Esophagus squamous epithelium (tissue), 5 donors: ENCODE data around the gene JUN. TPM values are rescaled to one million over a fixed set of nuclear protein-coding genes. Genes with fewer than 3 reads are reported as not detected.

Experiments used
- DNase-seq: peaks from one replicate; lab custom pipeline; 2025; lab: John Stamatoyannopoulos, UW
- H3K27ac ChIP-seq, 4 donors: fragments of 200-600 bp; sonication (generic); one replicate each; pipeline ENCODE4 v1.5.1; 2016 to 2019; ENCODE audit warnings: mild to moderate bottlenecking in 1 of 4
- H3K27me3 ChIP-seq, 4 donors: fragments of 200-600 bp; sonication (generic); 1 replicate in 3 of 4; 2 replicates in 1 of 4; pipeline versions ENCODE4 v1.5.1 to v1.6.0; 2017 to 2021; ENCODE audit warnings: antibody characterized with exemption in 1 of 4
- H3K36me3 ChIP-seq, 3 donors: fragments of 200-600 bp; sonication (generic); one replicate each; pipeline ENCODE4 v1.5.1; 2016 to 2019
- H3K4me1 ChIP-seq, 3 donors: fragments of 200-600 bp; sonication (generic); one replicate each; pipeline ENCODE4 v1.5.1; 2017 to 2019
- H3K4me3 ChIP-seq, 4 donors: fragments of 200-600 bp; sonication (generic); 1 replicate in 3 of 4; 2 replicates in 1 of 4; pipeline ENCODE4 v1.5.1; 2016 to 2019; ENCODE audit warnings: mild to moderate bottlenecking in 2 of 4, moderate library complexity in 1 of 4
- H3K9me3 ChIP-seq, 3 donors: fragments of 200-600 bp; sonication (generic); one replicate each; pipeline ENCODE4 v1.5.1; 2016 to 2019
- CTCF ChIP-seq, 6 experiments: fragments of 450-650 bp in 4 of 6; fragments of 200-600 bp in 2 of 6; sonication (generic) in 2 of 6; IDR thresholded peaks; one replicate each; pipeline ENCODE4 v1.5.1; 2016 to 2019; ENCODE audit warnings: antibody characterized with exemption in 6 of 6, mild to moderate bottlenecking in 4 of 6, moderate library complexity in 4 of 6
- POLR2A ChIP-seq, 4 donors: fragments of 450-650 bp; IDR thresholded peaks; one replicate each; pipeline ENCODE4 v1.6.1; 2017; ENCODE audit warnings: antibody characterized with exemption in 4 of 4, mild to moderate bottlenecking in 4 of 4, moderate library complexity in 3 of 4
- WGBS, 2 donors: methylation state at CpG; one replicate each; pipeline ENCODE4 v1.1.5; 2018; 5-methylcytosine and 5-hydroxymethylcytosine counted together
- intact Hi-C: fragments of 100-400 bp; cut with DNase I; formaldehyde crosslinking; loops from one replicate; pipeline ENCODE4 v1.15.0; 2022
- total RNA-seq, 4 donors: library from RNA; depleted of rRNA; stranded (reverse); fragments of >200 nt; gene quantifications; one replicate each; pipeline ENCODE4 v1.1.0, GENCODE V29; 2016
- donor health status: DM: yes; HTN: yes; CAD: no.

The JUN gene
- total RNA-seq, 4 donors from 2014 or later = 48.5 to 128 (median 66.1) TPM

DNA sequence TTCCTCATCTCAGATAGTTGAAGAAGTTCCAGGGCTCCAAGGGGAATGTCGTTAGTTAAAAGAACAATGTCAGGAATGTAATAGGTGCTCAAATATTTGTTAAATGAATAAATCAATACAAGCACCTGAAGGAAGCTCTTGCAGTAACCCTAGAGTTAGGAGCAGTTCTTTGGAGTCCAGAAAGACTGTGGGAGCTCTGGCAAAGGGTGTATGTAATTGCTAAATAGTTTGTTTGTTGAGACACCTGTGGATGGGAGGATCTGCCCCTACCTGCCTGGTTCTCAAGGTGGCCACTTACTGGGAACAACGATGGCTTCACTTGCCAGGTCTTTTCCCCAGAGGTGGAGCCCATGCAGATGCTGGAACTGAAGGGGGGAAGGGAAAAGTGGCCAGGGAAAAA is 27.5 kb upstream of the JUN start:
- Histone ChIP-seq H3K4me1 (peaks cover 28 to 75% (median 37%) of the 10 kb centered on the region in 3 donors), H3K4me3 (no peak overlapping the region), H3K36me3 (no peaks in the 10 kb centered on the region), H3K27ac (peak overlapping the region in 2 of 4 donors; percentile 91 to 93), H3K27me3 (no peaks in the 10 kb centered on the region), H3K9me3 (no peaks in the 10 kb centered on the region)
- intact Hi-C loops = loop anchor here (10.0 kb wide), 2 partner anchors 103 to 243 kb away; no protein-coding TSS in a partner anchor
- TF ChIP-seq CTCF (IDR thresholded peaks at IDR 0.05) = no peak
- TF ChIP-seq POLR2A (IDR thresholded peaks at IDR 0.05) = no peak
- 47 to 60% methylated on average over 1 to 2 of the region's 2 CpGs for WGBS, 2 donors
- DNase-seq = no peak

DNA sequence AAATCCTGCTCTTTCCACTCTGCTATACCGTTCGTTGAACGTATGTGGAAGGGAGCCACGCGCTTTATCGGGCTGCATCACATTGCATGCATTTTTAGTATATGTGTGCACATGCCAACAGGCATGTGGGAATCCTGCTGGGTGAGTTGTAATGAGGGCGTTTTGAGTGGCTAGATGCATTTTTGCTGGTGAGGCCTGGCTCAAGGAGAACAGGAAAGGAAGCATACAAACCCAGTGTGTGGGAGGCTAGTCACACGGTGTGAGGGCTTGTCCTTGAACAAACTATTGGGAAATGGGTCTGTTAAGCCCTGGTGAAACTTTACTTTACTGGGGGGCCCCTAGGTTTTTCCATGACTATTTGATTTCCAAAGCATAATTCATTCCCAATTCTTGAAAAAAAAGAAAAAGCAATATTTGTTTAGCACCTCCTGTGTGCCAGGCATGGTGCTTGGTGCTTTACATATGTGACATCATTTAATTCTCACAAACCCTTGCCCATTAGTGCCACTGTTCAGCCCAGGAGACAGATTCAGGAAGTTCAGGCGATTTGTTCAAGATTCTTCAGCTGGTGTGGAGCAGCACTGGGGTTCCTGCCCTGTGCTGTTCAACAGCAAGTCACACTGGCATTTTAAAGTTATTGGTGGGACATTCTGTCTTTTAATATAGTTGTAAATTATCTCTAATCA is 25.6 kb upstream of the JUN start:
- Histone ChIP-seq H3K36me3 (no peaks in the 10 kb centered on the region), H3K27me3 (no peaks in the 10 kb centered on the region), H3K4me3 (no peak overlapping the region), H3K9me3 (no peaks in the 10 kb centered on the region), H3K4me1 (peaks cover 20 to 74% (median 27%) of the 10 kb centered on the region in 3 donors), H3K27ac (peak overlapping the region; percentile 35 to 77 (median 53))
- no peak for DNase-seq
- 58% methylated on average over 9 of the region's 9 CpGs for WGBS, 2 donors
- intact Hi-C loops = loop anchor here (10.0 kb wide), 2 partner anchors 105 to 245 kb away; no protein-coding TSS in a partner anchor
- no peak for TF ChIP-seq POLR2A (IDR thresholded peaks at IDR 0.05)
- TF ChIP-seq CTCF (IDR thresholded peaks at IDR 0.05) = no peak

DNA sequence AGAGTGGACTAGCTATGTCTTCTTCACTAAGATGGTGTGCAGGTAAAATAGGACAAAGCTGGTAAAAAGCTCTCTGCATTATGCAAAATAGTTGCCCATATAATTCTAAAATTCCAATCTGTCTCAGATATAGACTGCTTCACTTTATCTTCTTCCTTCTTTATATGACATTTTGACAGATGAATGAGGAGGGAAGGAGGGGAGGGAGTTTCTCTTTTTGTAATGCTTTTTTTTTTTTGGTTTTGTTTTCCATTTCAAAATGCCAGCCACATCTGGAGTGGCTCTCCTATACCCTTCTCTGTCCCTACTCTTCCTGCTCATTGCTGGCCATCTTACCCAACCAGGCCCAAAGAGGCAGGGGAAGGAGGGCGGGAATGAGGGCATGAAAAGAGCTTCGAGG is 24.2 kb upstream of the JUN start:
- H3K4me3 ChIP-seq = no peak overlapping the region
- no peaks in the 10 kb centered on the region for H3K27me3 ChIP-seq
- no peak overlapping the region for H3K27ac ChIP-seq
- TF ChIP-seq CTCF (IDR thresholded peaks at IDR 0.05) = no peak
- no peak for TF ChIP-seq POLR2A (IDR thresholded peaks at IDR 0.05)
- H3K4me1 ChIP-seq = peaks cover 12 to 70% (median 13%) of the 10 kb centered on the region in 3 donors
- no peaks in the 10 kb centered on the region for H3K9me3 ChIP-seq
- WGBS, 2 donors = 36% methylated on average over 2 of the region's 2 CpGs; no CpG with 5 or more reads in 1 of the 2 donors
- H3K36me3 ChIP-seq = no peaks in the 10 kb centered on the region
- intact Hi-C loops = no loop called here
- no peak for DNase-seq

- Histone ChIP-seq H3K27ac (peak overlapping the region in 2 of 4 donors; percentile 53 to 56), H3K36me3 (no peaks in the 10 kb centered on the region)
- WGBS, 2 donors = 72 to 81% methylated on average over 10 to 11 of the region's 11 CpGs
Observed at GRCh38 chr1:58805716-58806571, 22.1 kb upstream of the JUN start.

More at GRCh38 chr1:58805716-58806571, 22.1 kb upstream of the JUN start:
- Histone ChIP-seq H3K4me3 (no peak overlapping the region), H3K4me1 (peaks cover 4 to 58% (median 7%) of the 10 kb centered on the region in 3 donors), H3K27me3 (no peaks in the 10 kb centered on the region), H3K9me3 (no peaks in the 10 kb centered on the region)
- no peak for TF ChIP-seq POLR2A (IDR thresholded peaks at IDR 0.05)
- TF ChIP-seq CTCF (IDR thresholded peaks at IDR 0.05) = no peak
- no peak for DNase-seq
- intact Hi-C loops = no loop called here
